Peyer's patch (tissue), 4 donors: ENCODE results near the gene TOX2. TPM values are rescaled to one million over a fixed set of nuclear protein-coding genes. Genes with fewer than 3 reads are reported as not detected.

ENCODE experiments used
- DNase-seq, 3 donors: peaks; one replicate each; pipeline ENCODE4 v3.0.0-alpha.2; 2017 to 2019
- H3K27ac ChIP-seq, 4 donors: fragments of 200-600 bp; sonication (generic); one replicate each; pipeline ENCODE4 v1.5.1; 2016 to 2019
- H3K27me3 ChIP-seq, 2 donors: fragments of 200-600 bp; sonication (generic); one replicate each; pipeline ENCODE4 v1.5.1; 2019
- H3K36me3 ChIP-seq, 3 donors: fragments of 200-600 bp; sonication (generic); one replicate each; pipeline ENCODE4 v1.5.1; 2016 to 2019
- H3K4me1 ChIP-seq, 4 donors: fragments of 200-600 bp; sonication (generic); one replicate each; pipeline ENCODE4 v1.5.1; 2016 to 2019
- H3K4me3 ChIP-seq, 4 donors: fragments of 200-600 bp; sonication (generic); 1 replicate in 3 of 4; 2 replicates in 1 of 4; pipeline ENCODE4 v1.5.1; 2016 to 2019; ENCODE audit warnings: mild to moderate bottlenecking in 1 of 4
- H3K9me3 ChIP-seq, 4 donors: fragments of 200-600 bp; sonication (generic); one replicate each; pipeline ENCODE4 v1.5.1; 2016 to 2019; ENCODE audit warnings: mild to moderate bottlenecking in 1 of 4
- CTCF ChIP-seq, 6 experiments: fragments of 450-650 bp in 4 of 6; fragments of 200-600 bp in 2 of 6; sonication (generic) in 1 of 6; IDR thresholded peaks; one replicate each; pipeline ENCODE4 v1.5.1; 2017 to 2019; ENCODE audit warnings: antibody characterized with exemption in 6 of 6, mild to moderate bottlenecking in 3 of 6, moderate library complexity in 1 of 6
- POLR2A ChIP-seq, 2 donors: fragments of 450-650 bp; IDR thresholded peaks; one replicate each; pipeline ENCODE4 v1.5.1; 2017; ENCODE audit warnings: antibody characterized with exemption in 2 of 2, mild to moderate bottlenecking in 2 of 2, moderate library complexity in 2 of 2
- total RNA-seq, 4 donors: library from RNA; depleted of rRNA; stranded (reverse); fragments of >200 nt; gene quantifications; one replicate each; pipeline ENCODE4 v1.1.0, GENCODE V29; 2016

Gene TOX2
- total RNA-seq, 4 donors from 2014 or later, result 1.9 to 5.8 (median 2.0) TPM

DNA sequence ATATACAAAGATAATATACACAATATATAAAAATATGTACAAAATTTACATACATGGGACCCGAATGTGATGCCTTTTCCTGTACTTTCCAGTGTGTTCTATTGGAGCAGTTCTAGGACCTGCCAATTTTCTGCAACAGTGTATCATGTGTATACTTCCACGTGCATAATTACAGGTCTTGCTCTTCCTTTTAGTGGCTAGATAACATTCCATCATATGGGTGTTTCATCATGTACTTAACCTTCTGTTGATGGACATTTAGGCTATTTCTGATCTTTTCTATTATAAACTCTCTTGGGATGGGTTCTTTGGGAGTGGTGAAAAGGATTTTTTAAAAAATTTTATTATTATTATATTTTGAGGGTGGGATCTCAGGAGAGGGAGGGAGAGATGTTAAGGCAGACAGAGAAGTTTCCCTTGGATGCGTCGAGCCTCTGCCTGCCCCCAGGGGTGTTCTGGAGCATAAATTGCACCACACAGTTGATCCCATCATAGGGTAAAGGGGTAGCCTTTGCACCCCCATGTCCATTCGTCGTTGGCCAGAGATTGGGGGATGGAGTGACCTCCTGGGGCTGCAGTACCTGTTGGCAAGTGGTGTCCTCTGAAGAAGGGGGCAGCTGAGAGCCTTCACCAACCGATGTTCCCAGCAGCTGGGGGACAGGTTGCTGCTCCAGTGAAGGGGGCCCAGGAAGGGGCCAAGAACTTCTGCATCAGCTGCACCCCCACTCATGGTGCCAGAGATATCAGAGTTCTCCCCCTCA is 110.3 kb downstream of the TOX2 start:
- Histone ChIP-seq H3K36me3 (no peaks in the 10 kb centered on the region), H3K9me3 (no peaks in the 10 kb centered on the region), H3K27ac (no peak overlapping the region), H3K4me1 (peaks cover 0 to 11% (median under 1%) of the 10 kb centered on the region in 4 donors), H3K27me3 (no peaks in the 10 kb centered on the region), H3K4me3 (no peak overlapping the region)
- TF ChIP-seq POLR2A (IDR thresholded peaks at IDR 0.05), result no peak
- no peak for TF ChIP-seq CTCF (IDR thresholded peaks at IDR 0.05)
- no peak for DNase-seq

- H3K27ac ChIP-seq, result no peak overlapping the region
- DNase-seq, result no peak
- H3K27me3 ChIP-seq, result no peaks in the 10 kb centered on the region
- no peaks in the 10 kb centered on the region for H3K36me3 ChIP-seq
- TF ChIP-seq CTCF (IDR thresholded peaks at IDR 0.05) (no peak), POLR2A (IDR thresholded peaks at IDR 0.05) (no peak)
- H3K4me1 ChIP-seq, result peaks cover 0 to 4% (median 0%) of the 10 kb centered on the region in 4 donors
- no peaks in the 10 kb centered on the region for H3K9me3 ChIP-seq
- H3K4me3 ChIP-seq, result no peak overlapping the region
Observed at GRCh38 chr20:44025756-44026155, 111.1 kb downstream of the TOX2 start.

DNA sequence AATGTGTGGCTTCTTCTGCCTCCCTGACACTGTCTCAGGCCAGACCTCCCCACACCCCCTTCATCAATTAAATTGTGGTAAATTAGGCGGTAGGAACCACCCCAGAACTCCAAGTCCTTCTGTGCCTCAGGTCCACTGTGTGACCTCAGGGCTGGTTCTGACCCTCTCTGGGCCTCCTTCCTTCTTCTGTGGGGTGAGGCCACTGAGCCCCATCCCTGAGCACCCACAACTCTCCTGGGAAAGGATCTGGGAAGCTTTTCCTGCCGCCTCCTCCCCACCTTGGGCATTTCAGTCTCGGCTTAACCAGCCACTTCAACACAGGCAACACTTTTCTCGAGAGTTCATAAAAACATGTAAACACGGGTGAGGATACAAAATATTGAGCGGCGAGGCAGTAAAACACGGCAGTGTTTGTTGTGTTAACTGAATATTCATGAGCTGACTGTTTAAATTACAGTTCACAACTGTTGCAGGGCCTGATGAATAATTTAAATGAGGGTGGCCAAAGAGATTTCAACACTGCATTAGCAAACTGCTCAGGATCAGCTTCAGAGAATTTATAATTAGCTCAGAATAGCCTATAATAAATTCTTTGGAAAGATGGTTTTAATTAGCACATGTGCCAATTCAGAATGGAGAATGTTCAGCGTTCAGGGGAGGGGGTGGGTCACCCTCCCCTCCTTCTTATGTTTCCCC is 112.1 kb downstream of the TOX2 start:
- DNase-seq, result no peak
- Histone ChIP-seq H3K4me3 (no peak overlapping the region), H3K9me3 (no peaks in the 10 kb centered on the region), H3K4me1 (peaks cover 0 to 4% (median 0%) of the 10 kb centered on the region in 4 donors), H3K36me3 (no peaks in the 10 kb centered on the region), H3K27ac (no peak overlapping the region), H3K27me3 (no peaks in the 10 kb centered on the region)
- TF ChIP-seq CTCF (IDR thresholded peaks at IDR 0.05) (no peak), POLR2A (IDR thresholded peaks at IDR 0.05) (no peak)

GRCh38 chr20:44027343-44028002 is 112.8 kb downstream of the TOX2 start:
- DNase-seq, result no peak
- no peaks in the 10 kb centered on the region for H3K36me3 ChIP-seq

More at GRCh38 chr20:44027343-44028002, 112.8 kb downstream of the TOX2 start:
- H3K4me3 ChIP-seq, result no peak overlapping the region
- TF ChIP-seq CTCF (IDR thresholded peaks at IDR 0.05) (no peak), POLR2A (IDR thresholded peaks at IDR 0.05) (no peak)
- no peak overlapping the region for H3K27ac ChIP-seq
- peaks cover 0 to 4% (median 0%) of the 10 kb centered on the region in 4 donors for H3K4me1 ChIP-seq
- H3K27me3 ChIP-seq, result no peaks in the 10 kb centered on the region
- H3K9me3 ChIP-seq, result no peaks in the 10 kb centered on the region
